ENCODE data around the gene KCNH8.

Gene KCNH8

GRCh38 chr3:19149368-19149767 lies 1.1 kb downstream of the KCNH8 start:
- Mint-ChIP-seq H3K9me3 (no peaks in the 10 kb centered on the region), H3K4me1 (ENCODE audit: low read depth) (peaks cover 18% of the 10 kb centered on the region), H3K36me3 (ENCODE audit: low read depth) (no peaks in the 10 kb centered on the region), H3K27me3 (peaks cover 29% of the 10 kb centered on the region), H3K4me3 (no peak overlapping the region), H3K27ac (no peak overlapping the region)

DNA sequence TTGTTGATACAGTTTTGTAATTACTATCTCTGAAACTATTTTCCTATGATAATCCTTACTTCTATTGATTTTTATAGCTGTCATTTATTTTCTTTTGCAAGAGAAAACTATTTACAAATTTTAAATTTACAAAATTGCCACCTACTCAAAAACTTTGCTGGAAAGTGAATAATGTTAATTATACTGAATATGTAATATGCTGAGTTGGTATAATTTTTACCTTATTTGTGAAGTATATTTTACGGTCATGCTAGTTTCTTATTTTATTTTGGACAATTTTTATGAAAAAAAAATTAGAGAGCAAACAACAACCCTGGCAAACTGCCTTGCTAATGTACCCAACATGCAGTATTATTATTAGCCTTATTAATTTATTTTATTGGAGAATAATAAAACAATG lies 2.9 kb downstream of the KCNH8 start:
- Mint-ChIP-seq H3K4me3 (no peak overlapping the region), H3K27ac (no peak overlapping the region), H3K4me1 (ENCODE audit: low read depth) (peaks cover 17% of the 10 kb centered on the region), H3K27me3 (peaks cover 23% of the 10 kb centered on the region), H3K9me3 (no peaks in the 10 kb centered on the region), H3K36me3 (ENCODE audit: low read depth) (no peaks in the 10 kb centered on the region)

DNA sequence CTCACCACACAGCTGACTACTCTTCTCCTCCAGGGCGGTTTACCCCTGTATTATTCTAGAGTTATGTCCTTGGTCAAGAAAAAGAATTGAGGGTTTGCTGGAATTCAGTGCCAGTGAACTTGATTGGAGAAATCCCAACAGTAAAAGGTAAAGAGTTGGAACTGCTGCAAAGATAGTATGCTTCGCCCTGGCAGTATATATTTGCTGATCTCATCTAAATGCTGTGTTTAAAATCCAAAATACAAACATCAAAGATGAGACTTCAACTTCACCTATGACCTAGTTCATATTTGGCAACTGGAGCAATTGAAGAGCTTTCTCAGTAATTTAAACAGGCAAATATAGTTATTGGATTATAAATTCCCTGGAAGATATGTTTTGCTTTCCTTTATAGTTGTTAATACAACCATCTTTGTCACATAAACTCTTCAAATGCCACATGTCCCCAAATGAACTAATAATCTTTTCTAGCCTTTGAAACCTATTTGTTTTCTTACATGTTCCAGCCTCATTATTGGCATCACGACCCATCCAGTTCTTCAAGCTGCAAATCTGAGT lies 6.5 kb downstream of the KCNH8 start:
- Mint-ChIP-seq H3K36me3 (ENCODE audit: low read depth) (no peaks in the 10 kb centered on the region), H3K4me3 (no peak overlapping the region), H3K4me1 (ENCODE audit: low read depth) (no peaks in the 10 kb centered on the region), H3K27ac (no peak overlapping the region), H3K27me3 (peaks cover 8% of the 10 kb centered on the region), H3K9me3 (no peaks in the 10 kb centered on the region)

- no peak overlapping the region for H3K4me3 Mint-ChIP-seq
- H3K27ac Mint-ChIP-seq: no peak overlapping the region
- no peaks in the 10 kb centered on the region for H3K9me3 Mint-ChIP-seq
- H3K27me3 Mint-ChIP-seq: peaks cover 5% of the 10 kb centered on the region
- no peaks in the 10 kb centered on the region for H3K4me1 Mint-ChIP-seq (ENCODE audit: low read depth)
- H3K36me3 Mint-ChIP-seq (ENCODE audit: low read depth): no peaks in the 10 kb centered on the region
These were observed 7.1 kb downstream of the KCNH8 start for GRCh38 chr3:19155375-19155774.

DNA sequence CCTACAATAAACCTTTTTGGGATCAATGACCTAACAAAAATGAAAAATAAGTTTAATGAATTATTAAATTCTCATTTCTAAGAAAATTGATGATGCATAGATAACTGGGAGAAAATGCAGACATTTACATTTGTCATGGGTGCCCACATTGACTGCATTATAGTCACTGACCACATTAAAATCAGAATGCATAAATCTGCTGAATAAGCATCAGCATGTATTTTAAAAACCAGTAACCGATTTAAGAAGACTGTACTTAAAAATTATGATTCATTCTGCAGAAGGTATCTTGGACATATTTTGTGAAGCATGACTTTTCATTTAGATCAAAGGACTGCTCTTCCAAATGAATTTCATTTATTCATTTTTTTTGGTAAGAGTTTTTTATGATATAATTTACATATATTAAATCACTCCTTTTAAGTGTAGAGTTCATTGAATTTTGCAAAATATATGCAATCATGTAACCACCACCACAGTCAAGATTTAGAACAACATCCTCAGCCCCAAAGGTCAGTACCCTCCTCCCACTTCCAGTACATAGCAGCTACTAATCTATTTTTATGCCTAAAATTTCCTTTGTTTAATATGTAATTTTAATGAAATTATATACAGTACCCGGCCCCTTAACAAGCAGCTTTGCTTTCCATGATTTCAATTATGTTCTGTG lies 11.8 kb downstream of the KCNH8 start:
- no peaks in the 10 kb centered on the region for H3K9me3 Mint-ChIP-seq
- H3K36me3 Mint-ChIP-seq (ENCODE audit: low read depth): no peaks in the 10 kb centered on the region

DNA sequence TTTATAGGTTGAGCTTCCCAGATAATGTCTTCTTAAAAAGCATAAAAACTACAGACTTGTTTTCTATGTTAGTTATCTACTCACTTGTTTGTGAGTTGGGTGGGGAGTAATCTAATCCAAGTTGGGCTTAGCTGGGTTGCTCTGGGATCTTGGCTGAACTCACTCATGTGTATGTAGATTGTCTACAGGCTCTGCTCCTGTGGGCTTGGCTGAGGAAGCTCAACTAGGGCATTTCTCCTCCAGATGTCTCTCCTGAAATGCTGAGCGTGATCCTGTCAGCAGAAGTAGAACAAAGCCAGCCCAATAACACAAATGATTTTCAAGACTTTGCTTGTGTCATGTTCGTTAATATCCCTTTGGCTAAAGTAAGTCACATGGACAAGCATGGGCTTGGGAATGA lies 17.3 kb downstream of the KCNH8 start:
- Mint-ChIP-seq H3K36me3 (ENCODE audit: low read depth) (no peaks in the 10 kb centered on the region), H3K9me3 (no peaks in the 10 kb centered on the region), H3K4me3 (no peak overlapping the region), H3K4me1 (ENCODE audit: low read depth) (no peaks in the 10 kb centered on the region), H3K27ac (no peak overlapping the region), H3K27me3 (peaks cover 5% of the 10 kb centered on the region)

More for the DNA sequence above, 11.8 kb downstream of the KCNH8 start:
- no peak overlapping the region for H3K4me3 Mint-ChIP-seq
- H3K27ac Mint-ChIP-seq: no peak overlapping the region
- peaks cover 5% of the 10 kb centered on the region for H3K27me3 Mint-ChIP-seq
- no peaks in the 10 kb centered on the region for H3K4me1 Mint-ChIP-seq (ENCODE audit: low read depth)

DNA sequence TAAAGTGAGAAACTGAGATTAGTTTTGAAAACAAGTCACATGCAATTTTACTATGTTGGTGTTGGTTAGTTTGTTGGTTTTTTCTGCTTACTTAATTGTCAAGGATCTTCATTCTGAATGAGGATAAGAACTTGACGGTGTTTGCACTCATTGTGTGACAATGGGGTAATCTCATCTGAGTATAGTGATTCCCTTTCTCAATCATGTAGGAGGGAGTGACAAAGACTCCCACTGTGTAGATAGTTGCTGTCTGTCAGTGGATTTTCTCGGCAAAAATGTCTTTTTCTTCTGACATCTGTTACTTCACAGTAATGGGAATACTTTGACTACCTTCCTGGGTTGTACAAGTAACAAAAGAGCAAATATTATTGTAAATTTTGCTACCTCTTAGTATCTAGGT lies 23.5 kb downstream of the KCNH8 start:
- no peak overlapping the region for H3K27ac Mint-ChIP-seq
- H3K4me1 Mint-ChIP-seq (ENCODE audit: low read depth): no peaks in the 10 kb centered on the region
- no peak overlapping the region for H3K4me3 Mint-ChIP-seq
- H3K9me3 Mint-ChIP-seq: no peaks in the 10 kb centered on the region
- no peaks in the 10 kb centered on the region for H3K36me3 Mint-ChIP-seq (ENCODE audit: low read depth)
- no peaks in the 10 kb centered on the region for H3K27me3 Mint-ChIP-seq

DNA sequence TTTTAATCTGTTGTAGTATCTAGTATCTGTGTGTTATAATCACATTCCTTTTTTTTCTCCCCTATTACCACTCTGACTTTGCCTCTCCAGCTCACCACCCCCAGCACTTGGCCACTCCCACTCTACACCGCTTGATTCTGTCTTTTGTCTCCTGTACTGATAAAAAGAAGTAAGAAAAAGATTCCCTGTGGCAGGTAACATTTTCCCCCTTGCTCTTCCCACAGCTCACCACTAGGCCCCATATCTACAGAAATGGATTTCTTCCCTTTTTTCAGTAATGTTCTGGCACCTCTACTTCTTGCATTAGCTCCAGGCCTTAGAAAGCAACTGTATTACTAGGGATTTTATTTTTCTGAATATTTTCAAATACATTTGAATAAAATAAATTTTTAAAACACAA lies 25.6 kb downstream of the KCNH8 start:
- H3K4me1 Mint-ChIP-seq (ENCODE audit: low read depth): no peaks in the 10 kb centered on the region
- H3K27me3 Mint-ChIP-seq: no peaks in the 10 kb centered on the region
- H3K27ac Mint-ChIP-seq: no peak overlapping the region
- H3K36me3 Mint-ChIP-seq (ENCODE audit: low read depth): no peaks in the 10 kb centered on the region
- H3K9me3 Mint-ChIP-seq: no peaks in the 10 kb centered on the region
- H3K4me3 Mint-ChIP-seq: no peak overlapping the region

GRCh38 chr3:19183584-19183983 lies 35.3 kb downstream of the KCNH8 start:
- Mint-ChIP-seq H3K4me1 (ENCODE audit: low read depth) (peaks cover 5% of the 10 kb centered on the region), H3K27me3 (no peaks in the 10 kb centered on the region), H3K27ac (no peak overlapping the region), H3K36me3 (ENCODE audit: low read depth) (no peaks in the 10 kb centered on the region), H3K4me3 (no peak overlapping the region), H3K9me3 (no peaks in the 10 kb centered on the region)

DNA sequence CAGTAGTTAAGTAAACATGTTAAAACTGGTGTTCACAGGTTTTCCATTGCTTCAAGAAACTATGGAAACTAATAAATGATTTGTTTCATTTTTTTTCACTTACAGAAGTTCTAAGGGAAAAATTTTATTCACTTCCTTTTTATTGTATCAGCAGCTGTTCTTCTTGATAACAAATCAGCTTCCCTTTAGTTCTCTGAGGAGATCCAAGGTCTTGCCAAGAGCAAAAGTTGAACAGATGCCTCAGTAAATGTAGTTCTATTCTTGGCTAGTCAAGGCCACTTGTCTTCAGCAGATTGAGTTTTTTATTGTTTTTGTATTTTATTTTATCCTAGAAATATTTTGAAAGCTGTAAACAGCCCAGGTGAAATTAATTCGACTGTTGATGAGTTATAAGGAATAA lies 41.8 kb downstream of the KCNH8 start:
- no peak overlapping the region for H3K27ac Mint-ChIP-seq
- H3K4me3 Mint-ChIP-seq: no peak overlapping the region

GRCh38 chr3:19190602-19191001 lies 42.3 kb downstream of the KCNH8 start:
- no peaks in the 10 kb centered on the region for H3K4me1 Mint-ChIP-seq (ENCODE audit: low read depth)
- no peak overlapping the region for H3K27ac Mint-ChIP-seq
- H3K4me3 Mint-ChIP-seq: no peak overlapping the region
- H3K36me3 Mint-ChIP-seq (ENCODE audit: low read depth): no peaks in the 10 kb centered on the region
- no peaks in the 10 kb centered on the region for H3K27me3 Mint-ChIP-seq
- H3K9me3 Mint-ChIP-seq: no peaks in the 10 kb centered on the region

More for the DNA sequence above, 41.8 kb downstream of the KCNH8 start:
- H3K27me3 Mint-ChIP-seq: no peaks in the 10 kb centered on the region
- H3K4me1 Mint-ChIP-seq (ENCODE audit: low read depth): no peaks in the 10 kb centered on the region
- H3K9me3 Mint-ChIP-seq: no peaks in the 10 kb centered on the region
- H3K36me3 Mint-ChIP-seq (ENCODE audit: low read depth): no peaks in the 10 kb centered on the region

DNA sequence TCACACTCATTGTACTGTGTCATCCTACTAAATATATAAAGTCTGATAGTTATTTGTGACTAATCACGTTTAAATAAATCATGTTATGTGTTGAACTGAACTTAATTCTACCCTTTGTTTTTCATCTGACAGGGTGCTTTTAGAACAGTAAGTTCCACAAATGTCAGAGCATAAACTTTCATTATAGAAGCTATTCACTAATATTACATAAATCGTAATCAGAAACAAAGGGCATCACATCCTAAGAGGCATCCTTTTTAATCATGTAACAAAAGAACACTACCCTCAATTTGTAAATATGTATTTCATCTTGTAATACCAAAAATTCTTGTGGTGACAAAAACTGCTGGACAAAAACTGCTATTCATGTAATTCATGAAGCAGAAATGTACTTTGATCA lies 50.8 kb downstream of the KCNH8 start:
- H3K36me3 Mint-ChIP-seq (ENCODE audit: low read depth): no peaks in the 10 kb centered on the region
- H3K4me1 Mint-ChIP-seq (ENCODE audit: low read depth): no peaks in the 10 kb centered on the region

DNA sequence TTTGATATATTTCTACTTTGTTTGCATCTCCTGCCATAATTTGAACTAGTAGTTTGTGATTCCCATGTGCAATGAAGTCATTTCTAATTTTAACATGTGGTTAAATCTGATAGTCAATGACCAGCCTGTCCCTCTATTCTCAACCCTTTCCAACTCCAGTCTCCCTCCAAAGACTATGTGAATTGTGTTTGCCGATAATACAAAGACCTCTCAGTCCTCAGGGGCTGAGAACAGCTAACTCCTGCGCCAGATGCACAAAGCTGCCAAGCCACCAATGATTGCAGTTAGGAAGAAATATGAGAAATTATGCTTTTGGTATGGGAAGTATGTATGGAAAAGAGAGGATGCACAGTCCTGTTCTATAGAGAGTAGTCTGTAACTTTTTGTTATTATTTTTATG lies 54.0 kb downstream of the KCNH8 start:
- no peak overlapping the region for H3K27ac Mint-ChIP-seq
- H3K36me3 Mint-ChIP-seq (ENCODE audit: low read depth): no peaks in the 10 kb centered on the region
- H3K4me3 Mint-ChIP-seq: no peak overlapping the region
- no peaks in the 10 kb centered on the region for H3K9me3 Mint-ChIP-seq
- H3K27me3 Mint-ChIP-seq: peaks cover 6% of the 10 kb centered on the region
- H3K4me1 Mint-ChIP-seq (ENCODE audit: low read depth): no peaks in the 10 kb centered on the region

More for the DNA sequence above, 50.8 kb downstream of the KCNH8 start:
- H3K4me3 Mint-ChIP-seq: no peak overlapping the region
- H3K27me3 Mint-ChIP-seq: peaks cover 2% of the 10 kb centered on the region
- no peaks in the 10 kb centered on the region for H3K9me3 Mint-ChIP-seq
- H3K27ac Mint-ChIP-seq: no peak overlapping the region

- Mint-ChIP-seq H3K9me3 (no peaks in the 10 kb centered on the region), H3K4me1 (ENCODE audit: low read depth) (no peaks in the 10 kb centered on the region), H3K27me3 (peaks cover 6% of the 10 kb centered on the region), H3K36me3 (ENCODE audit: low read depth) (no peaks in the 10 kb centered on the region), H3K4me3 (no peak overlapping the region), H3K27ac (no peak overlapping the region)
These were observed 54.4 kb downstream of the KCNH8 start for GRCh38 chr3:19202754-19203153.

GRCh38 chr3:19206540-19206939 lies 58.2 kb downstream of the KCNH8 start:
- H3K4me1 Mint-ChIP-seq (ENCODE audit: low read depth): no peaks in the 10 kb centered on the region
- H3K9me3 Mint-ChIP-seq: no peaks in the 10 kb centered on the region
- H3K27ac Mint-ChIP-seq: no peak overlapping the region
- H3K27me3 Mint-ChIP-seq: peaks cover 6% of the 10 kb centered on the region
- no peaks in the 10 kb centered on the region for H3K36me3 Mint-ChIP-seq (ENCODE audit: low read depth)
- H3K4me3 Mint-ChIP-seq: no peak overlapping the region

DNA sequence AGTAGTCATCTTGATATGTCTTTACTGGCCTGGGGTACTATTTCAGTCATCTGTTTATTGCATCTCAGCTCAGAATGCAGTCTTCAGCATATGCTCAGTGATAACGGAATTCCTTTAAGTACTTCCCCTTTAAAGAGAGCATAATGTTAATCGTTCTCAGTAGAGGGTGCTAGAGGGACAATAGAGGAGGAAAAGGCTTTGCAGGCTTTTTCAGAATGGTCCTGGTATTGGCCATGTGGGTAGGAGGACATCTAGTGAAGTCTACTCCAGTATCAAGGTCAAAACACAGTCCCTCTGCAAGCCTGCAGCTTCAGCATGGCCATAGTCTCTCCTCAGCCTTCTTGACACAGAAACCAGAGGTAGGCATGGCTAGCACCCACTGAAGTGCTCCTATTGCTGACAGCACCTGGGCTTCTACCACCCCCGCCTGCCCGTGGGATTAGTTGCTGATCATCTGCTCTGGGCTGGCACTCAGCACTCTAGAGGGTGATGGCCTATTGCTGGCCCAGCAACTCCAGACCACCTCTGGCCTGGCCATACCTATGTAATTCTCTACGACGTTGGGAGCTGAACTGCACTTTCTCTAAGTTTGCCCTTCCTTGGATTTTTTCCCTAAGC lies 65.4 kb downstream of the KCNH8 start:
- H3K27me3 Mint-ChIP-seq: no peaks in the 10 kb centered on the region
- no peak overlapping the region for H3K4me3 Mint-ChIP-seq
- no peak overlapping the region for H3K27ac Mint-ChIP-seq
- H3K4me1 Mint-ChIP-seq (ENCODE audit: low read depth): no peaks in the 10 kb centered on the region
- no peaks in the 10 kb centered on the region for H3K9me3 Mint-ChIP-seq
- H3K36me3 Mint-ChIP-seq (ENCODE audit: low read depth): no peaks in the 10 kb centered on the region

All from stimulated activated naive CD8-positive, alpha-beta T cell treated with anti-CD3 and anti-CD28 coated beads, Interleukin-15, Interleukin-2, amounts not matched to agents 100 ng/mL and 50 ng/mL, for 24 hours (primary cell).